GM21576 (cell line): Measurements from ENCODE around the gene PRKRIP1.
A peak's percentile ranks its signal among the peaks of the same experiment; 100 is the strongest.
"Not testable (repeated sequence)": the region's sequence is repeated elsewhere in the genome, so short reads cannot be mapped to it uniquely, and the experiment has no call there.

Source experiments
- ATAC-seq: cut with Tn5 transposase; IDR thresholded peaks from one replicate; pipeline ENCODE4 v1.9.1; 2021; ENCODE audit warnings: mild to moderate bottlenecking, moderate library complexity; ENCODE audit not compliant: unreplicated experiment

PRKRIP1 gene

GRCh38 chr7:102429141-102429899, 33.2 kb downstream of the PRKRIP1 start:
- ATAC-seq, result no peak

DNA sequence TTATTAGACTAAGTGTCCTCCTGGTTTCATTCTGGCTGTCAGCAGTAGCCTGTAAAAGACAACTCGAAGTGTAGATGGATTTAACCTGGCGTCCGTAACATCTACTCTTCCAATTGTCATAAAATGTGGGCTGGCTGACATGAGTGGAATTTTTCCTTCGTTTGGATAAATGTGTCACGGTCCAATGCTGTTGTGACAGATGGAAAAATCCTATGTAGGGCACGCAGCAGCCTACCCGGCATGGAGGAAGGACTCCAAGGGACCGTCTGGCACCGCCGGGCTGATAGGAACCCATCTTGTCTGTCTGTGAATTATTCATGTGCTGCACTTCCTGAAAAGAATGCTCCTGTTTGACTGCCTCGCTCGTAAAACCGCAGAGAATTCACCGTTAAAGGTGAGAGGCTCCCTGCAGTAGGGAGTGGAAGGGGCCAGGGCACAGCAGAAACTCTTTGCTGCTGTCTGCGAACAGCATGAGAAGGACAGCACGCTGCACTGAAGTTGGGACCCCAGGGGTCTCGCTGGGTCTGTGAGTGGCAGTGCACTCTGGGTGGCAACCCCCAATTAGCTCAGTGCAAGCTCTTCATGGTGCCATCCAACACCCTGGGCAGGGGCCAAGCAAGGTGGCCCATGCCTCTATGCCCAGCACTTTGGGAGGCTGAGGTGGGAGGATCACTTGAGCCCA, 35.6 kb downstream of the PRKRIP1 start:
- ATAC-seq, result peak; percentile 39

GRCh38 chr7:102432442-102433218, 36.5 kb downstream of the PRKRIP1 start:
- no peak for ATAC-seq

GRCh38 chr7:102433219-102434038, 37.3 kb downstream of the PRKRIP1 start, which contains the start of gene ORAI2:
Gene ORAI2 (plus strand): TSS chr7:102433575. CDS start chr7:102438957, 5,382 bp downstream.
- ATAC-seq, result no peak

DNA sequence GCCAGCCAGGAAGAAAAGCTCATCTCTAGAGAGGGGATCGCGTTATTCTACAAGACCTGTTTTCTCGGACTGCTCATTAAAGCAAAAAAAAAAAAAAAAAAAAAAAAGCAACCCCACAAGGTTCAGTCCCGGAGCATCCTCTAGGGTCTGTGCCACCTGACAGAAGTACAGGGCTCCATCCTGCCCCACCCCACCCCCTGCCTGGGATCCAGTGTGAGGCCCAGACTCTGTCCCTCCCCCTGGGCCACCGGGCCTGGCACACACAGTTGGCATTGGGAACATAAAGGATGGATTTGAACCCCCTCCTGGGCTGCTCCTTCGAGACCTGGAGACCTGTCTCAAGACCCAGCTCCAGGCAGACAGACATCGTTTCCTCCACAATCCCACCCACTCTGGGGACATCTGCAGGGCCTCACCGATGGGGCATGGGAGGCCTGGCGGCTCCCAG, 37.9 kb downstream of the PRKRIP1 start:
- ATAC-seq, result no peak

GRCh38 chr7:102436118-102436517, 40.0 kb downstream of the PRKRIP1 start:
- ATAC-seq, result no peak

DNA sequence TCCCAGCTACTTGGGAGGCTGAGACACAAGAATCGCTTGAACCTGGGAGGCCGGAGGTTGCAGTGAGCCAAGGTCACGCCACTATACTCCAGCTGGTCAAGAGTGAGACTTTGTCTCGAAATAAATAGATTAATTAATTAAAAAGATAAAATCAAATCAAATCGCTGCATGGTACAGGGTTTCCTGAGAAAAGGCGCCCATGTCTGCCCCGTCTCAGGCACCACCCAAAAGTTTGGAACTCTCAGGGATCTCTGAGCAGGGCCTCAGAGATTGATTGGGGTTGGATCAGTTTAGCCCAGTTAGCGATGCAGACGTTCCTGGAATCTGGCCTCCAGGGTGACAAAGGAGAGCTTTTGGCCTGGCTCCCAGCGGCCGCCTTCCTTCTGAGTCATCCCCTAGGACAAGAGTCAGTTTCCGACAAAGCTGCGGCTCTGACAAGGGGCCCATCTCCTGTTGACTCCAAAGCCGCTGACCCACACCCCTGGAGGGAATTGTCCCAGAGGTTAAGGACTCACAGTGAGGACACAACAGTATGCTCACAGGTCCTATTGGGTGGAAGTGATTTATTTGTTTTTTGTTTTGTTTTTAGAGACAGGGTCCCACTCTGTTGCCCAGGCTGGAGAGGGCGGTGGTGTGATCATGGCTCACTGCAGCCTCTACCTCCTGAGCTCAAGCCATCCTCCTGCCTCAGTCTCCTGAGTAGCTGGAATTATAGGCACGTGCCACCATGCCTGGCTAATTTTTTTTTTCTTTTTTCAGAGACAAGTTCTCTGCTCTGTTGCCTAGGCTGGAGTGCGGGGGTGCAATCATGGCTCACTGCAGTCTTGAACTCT, 44.0 kb downstream of the PRKRIP1 start:
- no peak for ATAC-seq

- ATAC-seq, result peak; percentile 49
Measured at GRCh38 chr7:102444961-102445673, 49.0 kb downstream of the PRKRIP1 start.

- ATAC-seq, result no peak
Measured at GRCh38 chr7:102445674-102446071, 49.5 kb downstream of the PRKRIP1 start.

DNA sequence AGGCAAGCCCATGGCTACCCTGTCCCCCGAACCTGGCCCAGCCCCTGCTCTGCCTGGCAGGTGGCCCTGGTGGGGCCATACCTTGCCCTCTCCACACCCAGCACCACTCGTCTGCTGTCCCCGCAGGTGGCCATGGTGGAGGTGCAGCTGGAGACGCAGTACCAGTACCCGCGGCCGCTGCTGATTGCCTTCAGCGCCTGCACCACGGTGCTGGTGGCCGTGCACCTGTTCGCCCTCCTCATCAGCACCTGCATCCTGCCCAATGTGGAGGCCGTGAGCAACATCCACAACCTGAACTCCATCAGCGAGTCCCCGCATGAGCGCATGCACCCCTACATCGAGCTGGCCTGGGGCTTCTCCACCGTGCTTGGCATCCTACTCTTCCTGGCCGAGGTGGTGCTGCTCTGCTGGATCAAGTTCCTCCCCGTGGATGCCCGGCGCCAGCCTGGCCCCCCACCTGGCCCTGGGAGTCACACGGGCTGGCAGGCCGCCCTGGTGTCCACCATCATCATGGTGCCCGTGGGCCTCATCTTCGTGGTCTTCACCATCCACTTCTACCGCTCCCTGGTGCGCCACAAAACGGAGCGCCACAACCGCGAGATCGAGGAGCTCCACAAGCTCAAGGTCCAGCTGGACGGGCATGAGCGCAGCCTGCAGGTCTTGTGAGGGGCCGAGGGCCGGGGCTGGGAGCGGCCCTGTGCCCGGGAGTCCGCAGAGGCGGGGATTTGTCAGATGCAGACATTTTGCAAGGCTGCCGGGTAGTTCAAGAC, 50.4 kb downstream of the PRKRIP1 start:
- ATAC-seq, result no peak

DNA sequence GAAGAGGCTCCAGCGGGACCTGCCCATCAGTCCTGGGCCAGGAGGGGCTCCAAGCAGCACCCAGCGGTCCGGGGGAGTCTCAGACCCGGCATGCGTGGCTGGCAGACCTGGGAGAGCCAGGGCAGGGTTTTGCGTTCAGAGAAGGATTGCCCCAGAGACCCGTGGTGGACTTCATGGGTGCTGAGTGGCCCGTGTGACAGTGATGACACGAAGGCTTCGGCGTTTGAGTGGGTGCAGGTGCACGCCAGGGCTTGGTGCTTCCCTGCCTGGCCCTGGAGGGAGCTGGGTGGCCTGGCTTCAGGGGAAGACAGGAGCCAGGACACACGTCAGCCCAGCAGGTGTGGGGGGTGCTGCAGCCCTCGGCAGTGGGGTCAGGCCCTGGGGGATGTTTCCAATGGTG, 51.1 kb downstream of the PRKRIP1 start:
- no peak for ATAC-seq

- ATAC-seq, result no peak
Measured at GRCh38 chr7:102449136-102449535, 53.0 kb downstream of the PRKRIP1 start.

DNA sequence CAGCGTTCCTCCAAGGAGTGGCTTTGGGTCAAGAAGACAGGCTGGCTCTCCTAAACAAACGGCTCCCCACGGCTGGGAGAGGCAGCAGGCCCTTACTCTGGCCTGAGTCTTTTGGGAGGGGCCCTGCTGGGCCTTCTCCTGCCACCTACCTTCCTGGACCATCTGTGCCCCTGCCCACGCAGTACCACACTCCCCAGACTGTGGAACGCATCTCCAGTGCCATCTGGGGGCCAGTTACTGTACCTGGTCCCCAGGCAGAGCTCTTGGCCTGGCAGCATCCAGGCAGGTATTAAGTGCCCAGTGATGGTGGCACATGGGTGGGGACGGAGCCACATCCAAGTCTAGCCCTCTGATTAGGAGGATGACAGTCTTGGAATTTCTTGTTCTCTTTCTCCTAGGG, 54.1 kb downstream of the PRKRIP1 start:
- ATAC-seq, result no peak

DNA sequence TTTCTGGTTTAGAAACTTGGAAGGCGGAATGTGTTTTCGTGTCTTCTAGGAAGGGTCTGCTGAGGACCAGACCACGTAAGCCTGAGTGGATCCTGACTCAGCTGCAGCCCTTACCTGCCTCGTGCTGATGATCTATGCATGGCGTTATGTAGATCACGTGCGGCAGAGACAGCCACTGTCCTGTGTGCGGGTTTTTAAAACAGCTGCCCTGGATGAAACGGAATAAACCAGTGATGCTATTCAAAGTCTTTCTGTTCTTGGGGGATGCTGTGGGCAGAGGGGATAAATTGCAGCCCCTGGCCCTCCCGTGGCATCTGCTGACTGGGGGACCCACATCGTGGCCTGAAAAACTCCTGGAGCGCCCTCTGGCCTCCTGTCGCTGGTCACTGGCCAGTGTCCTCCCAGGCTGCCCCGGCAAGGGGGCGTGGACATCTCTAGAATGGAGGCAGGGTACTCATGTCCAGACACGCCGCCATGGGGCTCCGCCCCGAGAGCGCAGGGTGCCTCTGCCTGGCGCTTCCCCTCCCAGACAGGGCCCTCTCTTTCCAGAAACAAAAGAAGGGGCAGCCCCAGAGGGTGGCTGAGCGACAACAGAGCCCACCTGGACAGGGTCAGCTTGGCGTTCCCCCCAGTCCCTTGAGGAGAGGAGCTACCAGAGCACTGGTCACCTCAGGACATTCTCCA, 55.4 kb downstream of the PRKRIP1 start:
- ATAC-seq, result no peak

DNA sequence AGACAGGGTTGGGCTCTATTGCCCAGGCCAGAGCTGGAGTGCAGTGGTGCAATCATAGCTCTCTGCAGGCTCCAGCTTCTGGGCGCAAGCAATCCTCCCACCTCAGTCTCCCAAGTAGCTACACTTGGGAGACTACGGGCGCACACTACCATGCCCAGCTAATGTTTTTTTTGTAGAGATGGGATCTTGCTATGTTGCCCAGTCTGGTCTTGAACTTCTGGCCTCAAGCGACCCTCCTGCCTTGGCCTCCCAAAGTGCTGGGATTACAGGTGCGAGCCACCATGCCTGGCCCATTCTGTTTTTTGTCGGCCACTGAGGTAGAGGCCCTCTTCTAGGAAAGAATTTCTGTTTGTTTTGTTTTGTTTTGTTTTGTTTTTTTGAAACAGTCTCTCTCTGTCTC, 56.3 kb downstream of the PRKRIP1 start:
- no peak for ATAC-seq

DNA sequence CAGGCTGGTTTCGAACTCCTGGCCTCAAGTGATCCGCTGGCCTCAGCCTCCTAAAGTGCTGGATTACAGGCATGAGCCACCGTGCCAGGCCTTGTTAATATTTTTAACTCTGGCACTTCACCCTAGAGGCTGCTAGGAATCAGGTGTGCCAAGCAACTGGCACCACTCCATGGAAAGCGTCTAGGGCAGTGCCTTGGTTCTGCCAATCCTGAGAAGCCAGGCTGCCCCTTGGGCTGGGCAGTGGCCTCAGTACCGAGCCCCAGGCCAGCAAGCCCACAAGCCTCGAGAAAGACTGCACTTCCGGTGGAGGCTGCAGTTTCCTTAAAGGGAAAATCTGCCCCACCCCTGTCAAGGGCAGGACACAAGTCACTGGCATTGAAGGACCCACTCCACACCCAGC, 57.2 kb downstream of the PRKRIP1 start:
- no peak for ATAC-seq

DNA sequence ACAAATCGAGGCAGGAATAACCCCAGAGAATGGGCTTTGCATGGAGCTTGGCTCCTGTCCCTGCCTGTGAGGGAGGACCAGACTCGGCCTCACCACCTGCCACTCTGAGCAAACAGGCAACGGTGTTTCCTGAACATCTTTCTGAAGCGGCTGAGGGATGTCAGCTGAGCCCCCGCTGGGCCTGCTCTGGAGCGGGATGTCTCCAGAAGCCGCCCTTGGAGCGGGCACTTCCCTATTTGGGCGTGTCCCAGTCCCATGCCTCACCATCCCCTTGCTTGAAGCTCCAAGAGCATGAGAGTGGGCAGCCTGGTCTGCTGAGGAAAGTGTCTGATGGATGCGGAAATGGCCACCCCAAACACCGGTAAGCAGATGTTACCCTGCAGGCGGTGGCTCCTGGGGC, 58.3 kb downstream of the PRKRIP1 start:
- no peak for ATAC-seq

DNA sequence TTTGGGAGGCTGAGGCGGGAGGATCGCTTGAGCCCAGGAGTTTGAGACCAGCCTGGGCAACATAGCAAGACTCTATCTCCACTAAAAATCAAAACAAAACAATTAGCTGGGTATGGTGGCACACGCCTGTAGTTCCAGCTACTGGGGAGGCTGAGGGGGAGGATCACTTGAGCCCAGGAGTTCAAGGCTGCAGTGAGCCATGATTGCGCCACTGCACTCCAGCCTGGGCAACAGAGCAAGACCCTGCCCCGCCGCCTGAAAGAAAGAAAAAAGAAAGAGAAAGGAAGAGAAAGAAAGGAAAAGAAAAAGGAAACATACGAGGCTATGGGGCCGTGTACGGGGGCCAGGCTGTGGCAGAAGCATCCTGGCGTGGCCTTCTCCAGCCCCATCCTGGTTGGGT, 58.8 kb downstream of the PRKRIP1 start:
- not testable (repeated sequence) for ATAC-seq
